HepG2 (cell line): ENCODE data around the gene MID1. TPM values are rescaled to one million over a fixed set of nuclear protein-coding genes. Genes with fewer than 3 reads are reported as not detected.

Source experiments
- KLF12 ChIP-seq: sonication (generic); formaldehyde crosslinking; IDR thresholded peaks from 2 replicates; pipeline ENCODE4 v1.4.0; 2020; ENCODE audit warnings: missing genetic modification reagents, borderline replicate concordance
- ZBTB7B ChIP-seq: sonication (generic); formaldehyde crosslinking; IDR thresholded peaks from 2 replicates; pipeline ENCODE4 v1.4.0; 2020; ENCODE audit warnings: missing genetic modification reagents
- ZNF296 ChIP-seq: sonication (generic); formaldehyde crosslinking; conservative IDR thresholded peaks from 2 replicates; pipeline ENCODE4 v1.5.0; 2020; ENCODE audit warnings: mild to moderate bottlenecking, missing genetic modification reagents
- ZNF589 ChIP-seq: sonication (generic); formaldehyde crosslinking; conservative IDR thresholded peaks from 2 replicates; pipeline ENCODE4 v1.8.0; 2022; ENCODE audit warnings: mild to moderate bottlenecking, moderate library complexity, missing genetic modification reagents
- polyA plus RNA-seq, 8 experiments: library from polyadenylated mRNA; depleted of rRNA in 3 of 8; stranded (reverse) in 7 of 8; unstranded in 1 of 8; fragments of >200 nt; fragmentation: Illumina TruSeq in 4 of 8; extraction: Trizol in 4 of 8; gene quantifications; 2 replicates each; pipeline versions ENCODE4 v1.2.1 to v1.2.3, GENCODE V29; 2011 to 2016; ENCODE audit warnings: low read depth in 4 of 8, missing spikeins in 1 of 8, mixed read lengths in 1 of 8; ENCODE audit not compliant: insufficient read depth in 1 of 8
- total RNA-seq, 5 experiments: library from RNA; depleted of rRNA; stranded (reverse); fragments of >200 nt; fragmentation: Illumina TruSeq; extraction: Trizol; gene quantifications; 2 replicates each; pipeline ENCODE4 v1.2.3, GENCODE V29; 2016; ENCODE audit warnings: low read depth in 1 of 5
- TF ChIP-seq, protein P1 (sequence below): sonication (generic); formaldehyde crosslinking; IDR thresholded peaks from 2 replicates; pipeline ENCODE4 v1.4.0; 2020; ENCODE audit warnings: missing genetic modification reagents
- TF ChIP-seq, protein P2 (sequence below): sonication (generic); formaldehyde crosslinking; IDR thresholded peaks from 2 replicates; pipeline ENCODE4 v1.5.0; 2020; ENCODE audit warnings: missing genetic modification reagents
- TF ChIP-seq, protein P3 (sequence below): sonication (generic); formaldehyde crosslinking; IDR thresholded peaks from 2 replicates; pipeline ENCODE4 v1.9.0; 2021; ENCODE audit warnings: missing genetic modification reagents, borderline replicate concordance

Gene MID1
- total and polyA plus RNA-seq, 2 of the 13 experiments (the other 11 are each of a cell fraction or from before 2014, with no cell fraction given), result 0.86 to 1.1 TPM

DNA sequence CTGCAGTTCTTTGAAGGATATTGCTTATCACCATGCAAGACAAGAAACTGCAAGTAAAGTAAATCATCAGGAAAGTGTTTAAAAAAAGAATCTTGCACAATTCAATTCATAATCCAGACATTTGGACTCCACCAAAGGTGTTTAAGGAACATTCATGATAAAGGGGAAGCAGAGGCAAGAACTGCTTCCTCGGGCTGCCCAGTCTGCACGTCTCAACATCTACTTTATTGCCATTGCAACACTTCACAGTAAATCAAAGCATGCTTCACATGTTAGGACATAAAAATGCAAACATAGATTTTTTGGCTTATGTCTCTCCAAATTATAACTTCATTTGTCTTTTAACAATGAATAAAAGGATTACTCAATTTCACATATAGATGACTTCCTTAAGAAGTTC, 42.5 kb downstream of the MID1 start (continued):
- TF ChIP-seq, protein P1, sequence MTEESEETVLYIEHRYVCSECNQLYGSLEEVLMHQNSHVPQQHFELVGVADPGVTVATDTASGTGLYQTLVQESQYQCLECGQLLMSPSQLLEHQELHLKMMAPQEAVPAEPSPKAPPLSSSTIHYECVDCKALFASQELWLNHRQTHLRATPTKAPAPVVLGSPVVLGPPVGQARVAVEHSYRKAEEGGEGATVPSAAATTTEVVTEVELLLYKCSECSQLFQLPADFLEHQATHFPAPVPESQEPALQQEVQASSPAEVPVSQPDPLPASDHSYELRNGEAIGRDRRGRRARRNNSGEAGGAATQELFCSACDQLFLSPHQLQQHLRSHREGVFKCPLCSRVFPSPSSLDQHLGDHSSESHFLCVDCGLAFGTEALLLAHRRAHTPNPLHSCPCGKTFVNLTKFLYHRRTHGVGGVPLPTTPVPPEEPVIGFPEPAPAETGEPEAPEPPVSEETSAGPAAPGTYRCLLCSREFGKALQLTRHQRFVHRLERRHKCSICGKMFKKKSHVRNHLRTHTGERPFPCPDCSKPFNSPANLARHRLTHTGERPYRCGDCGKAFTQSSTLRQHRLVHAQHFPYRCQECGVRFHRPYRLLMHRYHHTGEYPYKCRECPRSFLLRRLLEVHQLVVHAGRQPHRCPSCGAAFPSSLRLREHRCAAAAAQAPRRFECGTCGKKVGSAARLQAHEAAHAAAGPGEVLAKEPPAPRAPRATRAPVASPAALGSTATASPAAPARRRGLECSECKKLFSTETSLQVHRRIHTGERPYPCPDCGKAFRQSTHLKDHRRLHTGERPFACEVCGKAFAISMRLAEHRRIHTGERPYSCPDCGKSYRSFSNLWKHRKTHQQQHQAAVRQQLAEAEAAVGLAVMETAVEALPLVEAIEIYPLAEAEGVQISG, result no peak
- TF ChIP-seq, protein P2, sequence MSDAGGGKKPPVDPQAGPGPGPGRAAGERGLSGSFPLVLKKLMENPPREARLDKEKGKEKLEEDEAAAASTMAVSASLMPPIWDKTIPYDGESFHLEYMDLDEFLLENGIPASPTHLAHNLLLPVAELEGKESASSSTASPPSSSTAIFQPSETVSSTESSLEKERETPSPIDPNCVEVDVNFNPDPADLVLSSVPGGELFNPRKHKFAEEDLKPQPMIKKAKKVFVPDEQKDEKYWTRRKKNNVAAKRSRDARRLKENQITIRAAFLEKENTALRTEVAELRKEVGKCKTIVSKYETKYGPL (CRISPR knock-in tag), result no peak
- TF ChIP-seq ZNF296 (CRISPR knock-in tag), result no peak
- no peak for TF ChIP-seq KLF12
- TF ChIP-seq ZBTB7B, result no peak
- TF ChIP-seq ZNF589 (CRISPR knock-in tag), result no peak
- TF ChIP-seq, protein P3, sequence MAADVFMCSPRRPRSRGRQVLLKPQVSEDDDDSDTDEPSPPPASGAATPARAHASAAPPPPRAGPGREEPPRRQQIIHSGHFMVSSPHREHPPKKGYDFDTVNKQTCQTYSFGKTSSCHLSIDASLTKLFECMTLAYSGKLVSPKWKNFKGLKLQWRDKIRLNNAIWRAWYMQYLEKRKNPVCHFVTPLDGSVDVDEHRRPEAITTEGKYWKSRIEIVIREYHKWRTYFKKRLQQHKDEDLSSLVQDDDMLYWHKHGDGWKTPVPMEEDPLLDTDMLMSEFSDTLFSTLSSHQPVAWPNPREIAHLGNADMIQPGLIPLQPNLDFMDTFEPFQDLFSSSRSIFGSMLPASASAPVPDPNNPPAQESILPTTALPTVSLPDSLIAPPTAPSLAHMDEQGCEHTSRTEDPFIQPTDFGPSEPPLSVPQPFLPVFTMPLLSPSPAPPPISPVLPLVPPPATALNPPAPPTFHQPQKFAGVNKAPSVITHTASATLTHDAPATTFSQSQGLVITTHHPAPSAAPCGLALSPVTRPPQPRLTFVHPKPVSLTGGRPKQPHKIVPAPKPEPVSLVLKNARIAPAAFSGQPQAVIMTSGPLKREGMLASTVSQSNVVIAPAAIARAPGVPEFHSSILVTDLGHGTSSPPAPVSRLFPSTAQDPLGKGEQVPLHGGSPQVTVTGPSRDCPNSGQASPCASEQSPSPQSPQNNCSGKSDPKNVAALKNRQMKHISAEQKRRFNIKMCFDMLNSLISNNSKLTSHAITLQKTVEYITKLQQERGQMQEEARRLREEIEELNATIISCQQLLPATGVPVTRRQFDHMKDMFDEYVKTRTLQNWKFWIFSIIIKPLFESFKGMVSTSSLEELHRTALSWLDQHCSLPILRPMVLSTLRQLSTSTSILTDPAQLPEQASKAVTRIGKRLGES (CRISPR knock-in tag), result no peak
